IMR-90 (cell line): ENCODE results near the gene CCNI. TPM values are rescaled to one million over a fixed set of nuclear protein-coding genes. Genes with fewer than 3 reads are reported as not detected.
"Not testable (repeated sequence)": the region's sequence is repeated elsewhere in the genome, so short reads cannot be mapped to it uniquely, and the experiment has no call there.

ENCODE experiments used
- ATAC-seq: fragments of 200-7000 bp; cut with Tn5 transposase; 2 replicates; pipeline ENCODE4 v1.9.1; 2020; ENCODE audit warnings: low read depth, mild to moderate bottlenecking, moderate library complexity
- BruUV-seq: library from RNA; stranded (reverse); fragments of 400-500 nt; replicated peaks from 2 replicates; lab custom pipeline; 2021; lab: Mats Ljungman, UMichigan
- CTCF ChIA-PET: fragments of 300-600 bp; formaldehyde crosslinking; extraction: SDS; loops from one replicate; lab custom pipeline; 2021; ENCODE audit warnings: antibody characterized with exemption; lab: Yijun Ruan, JAX
- POLR2A ChIA-PET: fragments of 300-600 bp; sonication (Branson Sonifier 250); formaldehyde crosslinking; loops from one replicate; lab custom pipeline; 2022; ENCODE audit warnings: antibody characterized with exemption; ENCODE audit not compliant: unreplicated experiment; lab: Charles Lee
- DNase-seq: peaks from one replicate; pipeline ENCODE4 v3.0.0; 2013
- H2AFZ ChIP-seq: replicated peaks from 2 replicates; pipeline ENCODE3; 2013; ENCODE audit warnings: low read length, mild to moderate bottlenecking; ENCODE audit not compliant: poor library complexity
- H2AK5ac ChIP-seq: 2 replicates; pipeline ENCODE4 v1.6.1; 2013; ENCODE audit warnings: low read depth, low read length, inconsistent platforms
- H2AK9ac ChIP-seq: replicated peaks from 2 replicates; pipeline ENCODE3; 2013; ENCODE audit warnings: mild to moderate bottlenecking, low read depth, low read length, moderate library complexity; ENCODE audit not compliant: poor library complexity
- H2BK120ac ChIP-seq: 2 replicates; pipeline ENCODE4 v1.6.1; 2013; ENCODE audit warnings: low read depth, low read length, inconsistent platforms
- H2BK15ac ChIP-seq: 3 replicates; pipeline ENCODE4 v1.6.1; 2013; ENCODE audit warnings: low read depth, low read length, inconsistent platforms
- H2BK20ac ChIP-seq: 2 replicates; pipeline ENCODE4 v1.6.1; 2013; ENCODE audit warnings: low read depth, mild to moderate bottlenecking, inconsistent platforms, low read length, moderate library complexity
- H2BK5ac ChIP-seq: 2 replicates; pipeline ENCODE4 v1.6.1; 2013; ENCODE audit warnings: mild to moderate bottlenecking, low read depth, low read length, inconsistent platforms; ENCODE audit not compliant: poor library complexity, severe bottlenecking
- H3K14ac ChIP-seq: replicated peaks from 2 replicates; pipeline ENCODE4 v1.6.1; 2013; ENCODE audit warnings: low read depth, low read length, inconsistent platforms
- H3K18ac ChIP-seq: 2 replicates; pipeline ENCODE4 v1.6.1; 2013; ENCODE audit warnings: low read depth, low read length, control low read depth
- H3K23ac ChIP-seq: 2 replicates; pipeline ENCODE4 v1.6.1; 2013; ENCODE audit warnings: low read depth, low read length, inconsistent platforms
- H3K27ac ChIP-seq: 2 replicates; pipeline ENCODE4 v1.5.1; 2013; ENCODE audit warnings: mild to moderate bottlenecking, control low read depth, low read length; ENCODE audit not compliant: insufficient read depth
- H3K27me3 ChIP-seq: 2 replicates; pipeline ENCODE4 v1.6.1; 2013; ENCODE audit warnings: low read length; ENCODE audit not compliant: control insufficient read depth, insufficient read depth
- H3K36me3 ChIP-seq: 2 replicates; pipeline ENCODE4 v1.6.1; 2013; ENCODE audit warnings: low read length, mixed read lengths; ENCODE audit not compliant: control insufficient read depth, insufficient read depth
- H3K4ac ChIP-seq: 2 replicates; pipeline ENCODE4 v1.6.1; 2013; ENCODE audit warnings: low read depth, low read length, inconsistent platforms
- H3K4me1 ChIP-seq: 2 replicates; pipeline ENCODE4 v1.6.1; 2013; ENCODE audit warnings: low read length, mixed read lengths; ENCODE audit not compliant: control insufficient read depth, insufficient read depth
- H3K4me2 ChIP-seq: 2 replicates; pipeline ENCODE4 v1.6.1; 2013; ENCODE audit warnings: low read depth, mild to moderate bottlenecking, control low read depth, low read length, moderate library complexity
- H3K4me3 ChIP-seq: 2 replicates; pipeline ENCODE4 v1.5.1; 2013; ENCODE audit warnings: low read depth, mild to moderate bottlenecking, control low read depth, low read length, moderate library complexity; ENCODE audit not compliant: insufficient read depth
- H3K56ac ChIP-seq: 2 replicates; pipeline ENCODE4 v1.6.1; 2013; ENCODE audit warnings: low read length, inconsistent platforms; ENCODE audit not compliant: insufficient read depth; ENCODE audit errors: extremely low read depth
- H3K79me1 ChIP-seq, 2 experiments: 2 replicates each; pipeline ENCODE4 v1.6.1; 2013; ENCODE audit warnings: low read length in 2 of 2, inconsistent platforms in 1 of 2, low read depth in 1 of 2
- H3K9ac ChIP-seq: 2 replicates; pipeline ENCODE4 v1.6.1; 2013; ENCODE audit warnings: low read depth, low read length, control low read depth
- H3K9me1 ChIP-seq: 2 replicates; pipeline ENCODE4 v1.6.1; 2013; ENCODE audit warnings: low read length, inconsistent platforms; ENCODE audit not compliant: insufficient read depth
- H3K9me3 ChIP-seq: 2 replicates; pipeline ENCODE4 v1.6.1; 2013; ENCODE audit warnings: low read length; ENCODE audit not compliant: control insufficient read depth, insufficient read depth
- H4K20me1 ChIP-seq: 2 replicates; pipeline ENCODE4 v1.6.1; 2013; ENCODE audit warnings: low read length, inconsistent platforms; ENCODE audit not compliant: insufficient read depth
- H4K5ac ChIP-seq: 2 replicates; pipeline ENCODE4 v1.6.1; 2013; ENCODE audit warnings: mild to moderate bottlenecking, low read depth, low read length, control low read depth
- H4K8ac ChIP-seq, 2 experiments: 2 replicates each; pipeline ENCODE4 v1.6.1; 2013; ENCODE audit warnings: low read depth in 2 of 2, low read length in 2 of 2, control low read depth in 1 of 2, inconsistent platforms in 1 of 2
- H4K91ac ChIP-seq: 2 replicates; pipeline ENCODE4 v1.6.1; 2013; ENCODE audit warnings: low read depth, low read length, inconsistent platforms; ENCODE audit not compliant: insufficient read depth
- WGBS, 2 experiments: methylation state at CpG; one replicate each; pipeline versions ENCODE4 v1.1.5 to v1.1.7; 2013; ENCODE audit warnings: missing lambda C conversion rate in 2 of 2; ENCODE audit not compliant: insufficient read length in 1 of 2; ENCODE audit errors: extremely low coverage in 2 of 2; 5-methylcytosine and 5-hydroxymethylcytosine counted together
- dilution Hi-C: fragments of 300-500 bp; cut with HindIII; formaldehyde crosslinking; loops from one replicate; pipeline ENCODE4 v1.14.3; 2018; ENCODE audit warnings: low sequenced_read_pairs; ENCODE audit not compliant: unreplicated experiment
- in situ Hi-C: fragments of 300-500 bp; cut with MboI; formaldehyde crosslinking; loops from 3 replicates; pipeline ENCODE4 v1.14.3; 2019; ENCODE audit warnings: low sequenced_read_pairs, inconsistent platforms, mixed read lengths
- intact Hi-C: fragments of 100-400 bp; cut with micrococcal nuclease; formaldehyde crosslinking; loops from 2 replicates; pipeline ENCODE4 v1.10.0; 2022
- polyA plus RNA-seq, 3 experiments: library from polyadenylated mRNA; depleted of rRNA; stranded (reverse); fragments of >200 nt; gene quantifications; 2 replicates each; pipeline ENCODE4 v1.2.3, GENCODE V29; 2012; ENCODE audit warnings: low replicate concordance in 1 of 3
- total RNA-seq: library from RNA; depleted of rRNA; stranded (reverse); fragments of >200 nt; gene quantifications from 2 replicates; pipeline ENCODE4 v1.2.3, GENCODE V29; 2012

CCNI gene
- total and polyA plus RNA-seq, 2 of the 4 experiments (the other 2 are of a cell fraction) = 70.1 to 100 TPM

- H4K8ac ChIP-seq, H3K4me3 ChIP-seq, H3K9me1 ChIP-seq, DNase-seq, H3K4me2 ChIP-seq, H4K5ac ChIP-seq, H3K9me3 ChIP-seq, H2BK120ac ChIP-seq, H4K20me1 ChIP-seq, H2BK15ac ChIP-seq, H3K27me3 ChIP-seq, H3K4ac ChIP-seq, POLR2A ChIA-PET, intact Hi-C loops, H3K9ac ChIP-seq, H3K14ac ChIP-seq, H2AFZ ChIP-seq, H3K4me1 ChIP-seq, ATAC-seq, H2AK9ac ChIP-seq, H4K91ac ChIP-seq, dilution Hi-C loops, H2BK20ac ChIP-seq, H2AK5ac ChIP-seq, H2BK5ac ChIP-seq, CTCF ChIA-PET, H3K18ac ChIP-seq, H3K56ac ChIP-seq, BruUV-seq, H3K23ac ChIP-seq, H3K27ac ChIP-seq: not testable (repeated sequence)
- Histone ChIP-seq H3K36me3 (peaks cover 62% of the 10 kb centered on the region), H3K79me1 (peaks cover 51 to 67% of the 10 kb centered on the region in 2 experiments)
- in situ Hi-C loops = loop anchor here (10.0 kb wide), 1 partner anchor 75 kb away; no protein-coding TSS in a partner anchor
- no CpG with 5 or more reads among the region's 7 CpGs for WGBS, 2 experiments
Observed at GRCh38 chr4:77029757-77030156, 46.0 kb downstream of the CCNI start.
